ENCODE measurements around the gene CES3. TPM values are rescaled to one million over a fixed set of nuclear protein-coding genes. Genes with fewer than 3 reads are reported as not detected.
A peak's percentile ranks its signal among the peaks of the same experiment; 100 is the strongest.

CES3 gene
- total and polyA plus RNA-seq, 12 donors, result 0.22 to 1.7 (median 0.67) TPM; not detected in 1

DNA sequence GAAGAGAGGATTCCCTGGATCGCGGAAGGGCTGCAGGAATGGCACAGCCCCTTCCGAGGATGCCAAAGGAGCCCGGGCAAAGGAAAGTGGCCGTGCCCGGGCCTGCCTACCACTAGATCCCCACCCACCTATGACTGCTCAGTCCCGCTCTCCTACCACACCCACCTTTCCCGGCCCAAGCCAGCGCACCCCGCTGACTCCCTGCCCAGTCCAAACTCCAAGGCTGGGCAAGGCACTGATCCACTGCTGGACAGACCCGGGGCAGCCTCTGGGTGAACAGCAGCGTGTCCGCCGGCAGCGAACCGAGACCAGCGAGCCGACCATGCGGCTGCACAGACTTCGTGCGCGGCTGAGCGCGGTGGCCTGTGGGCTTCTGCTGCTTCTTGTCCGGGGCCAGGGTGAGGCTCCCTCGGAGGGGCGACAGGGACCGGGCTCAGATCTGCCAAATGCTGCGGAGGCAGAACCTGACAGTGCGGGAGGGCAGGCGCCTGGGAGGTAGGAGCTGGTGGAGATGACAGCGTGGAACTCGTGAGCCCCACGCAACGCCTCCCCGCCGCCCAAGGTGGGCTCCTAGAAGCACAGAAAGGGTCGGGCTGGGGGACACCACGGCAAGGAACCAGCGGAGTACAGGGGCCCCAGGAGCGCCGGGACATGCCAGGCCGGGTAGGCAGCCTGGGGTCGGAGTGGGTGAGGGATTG, 25.6 kb upstream of the CES3 start, which contains the start of gene CES2:
Gene CES2, plus strand, starts transcription at position 203 of the 698 bp plus-strand sequence. Its CDS starts 120 bp downstream, at position 323.
- WGBS, 4 donors, result 10 to 27% (median 21%) methylated on average over 6 to 44 of the region's 44 CpGs
- H3K27ac ChIP-seq, result peak within 1 kb of the TSS; percentile 54 to 97 (median 85)
- H3K4me3 ChIP-seq, result peak within 1 kb of the TSS; percentile 80 to 89 (median 82)
- no peaks in the 10 kb centered on the region for H3K27me3 ChIP-seq
- peaks cover 20 to 42% of the 10 kb centered on the region in 2 donors for H3K4me1 ChIP-seq (replicated peaks in 1 of 2)
- peaks cover 0 to 29% of the 10 kb centered on the region in 2 donors for H3K36me3 ChIP-seq (replicated peaks in 1 of 2)
- intact Hi-C loops (cut with DNase I), result no loop called here
- TF ChIP-seq POLR2A (IDR thresholded peaks at IDR 0.05) (peak in 1 of 2 donors; percentile 88), CTCF (IDR thresholded peaks at IDR 0.05) (no peak)
- H3K9me3 ChIP-seq (replicated peaks in 1 of 3), result no peaks in the 10 kb centered on the region
- DNase-seq, result peak; percentile 79 to 92 (median 90)

DNA sequence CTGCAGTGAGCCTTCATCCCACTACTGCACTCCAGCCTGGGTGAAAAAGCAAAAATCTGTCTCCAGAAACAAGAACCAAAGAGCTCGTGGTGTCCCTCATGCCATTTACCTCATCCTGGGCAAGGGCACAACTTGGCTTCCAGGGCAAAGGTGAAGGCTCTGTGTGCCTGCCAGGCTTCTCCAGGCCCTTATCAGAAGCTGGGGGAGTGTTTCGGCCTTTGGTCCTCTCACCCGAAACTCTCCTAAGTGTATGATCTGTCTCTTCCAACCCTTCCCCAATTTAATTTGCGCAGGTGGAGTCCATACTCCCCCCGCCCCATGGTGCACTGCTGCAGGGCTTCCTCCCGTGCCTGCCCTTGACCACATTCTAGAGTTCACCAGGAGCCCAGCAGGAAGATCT, 24.6 kb upstream of the CES3 start:
- Histone ChIP-seq H3K9me3 (replicated peaks in 1 of 3) (no peaks in the 10 kb centered on the region), H3K4me1 (replicated peaks in 1 of 2) (peaks cover 20 to 42% of the 10 kb centered on the region in 2 donors), H3K36me3 (replicated peaks in 1 of 2) (peaks cover 0 to 39% of the 10 kb centered on the region in 2 donors), H3K27ac (peak overlapping the region in 3 of 5 donors; percentile 85 to 97 (median 92)), H3K4me3 (peak overlapping the region in 1 of 4 donors; percentile 80), H3K27me3 (no peaks in the 10 kb centered on the region)
- WGBS, 4 donors, result 35 to 78% (median 54%) methylated on average over 6 of the region's 6 CpGs
- intact Hi-C loops (cut with DNase I), result no loop called here
- peak in 2 of 7 donors; percentile 29 to 37 for DNase-seq
- TF ChIP-seq POLR2A (IDR thresholded peaks at IDR 0.05) (no peak), CTCF (IDR thresholded peaks at IDR 0.05) (no peak)

DNA sequence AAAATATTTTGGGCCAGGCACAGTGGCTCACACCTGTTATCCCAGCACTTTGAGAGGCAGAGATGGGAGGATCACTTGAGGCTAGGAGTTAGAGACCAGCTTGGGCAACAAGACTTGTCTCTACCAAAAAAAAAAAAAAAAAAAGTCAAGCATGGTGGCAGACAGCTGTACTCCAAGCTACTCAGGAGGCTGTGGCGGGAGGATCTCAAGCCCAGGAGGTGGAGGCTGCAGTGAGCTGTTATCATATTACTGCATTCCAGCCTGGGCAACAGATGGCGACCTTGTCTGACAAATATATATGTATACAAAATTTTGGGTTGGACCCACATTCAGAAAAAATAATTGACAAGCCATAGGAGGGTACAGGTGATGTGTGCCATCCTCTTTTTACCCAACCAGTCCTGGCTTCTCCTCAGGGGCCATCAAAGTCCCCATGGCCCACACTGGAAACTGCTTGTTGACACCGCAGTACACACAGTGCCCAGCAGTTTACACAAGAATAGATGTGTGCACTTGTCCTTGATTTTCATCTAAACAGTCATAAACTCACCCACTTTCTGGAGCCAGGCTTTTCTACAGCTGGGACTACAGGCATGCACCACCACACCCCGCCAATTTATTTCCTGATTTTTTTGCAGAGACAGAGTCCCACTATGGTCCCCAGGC, 24.0 kb upstream of the CES3 start:
- H3K27me3 ChIP-seq, result no peaks in the 10 kb centered on the region
- no peak overlapping the region for H3K4me3 ChIP-seq
- H3K4me1 ChIP-seq (replicated peaks in 1 of 2), result peaks cover 20 to 42% of the 10 kb centered on the region in 2 donors
- peak overlapping the region in 2 of 5 donors; percentile 85 to 92 for H3K27ac ChIP-seq
- intact Hi-C loops (cut with DNase I), result no loop called here
- H3K36me3 ChIP-seq (replicated peaks in 1 of 2), result peaks cover 0 to 45% of the 10 kb centered on the region in 2 donors
- no peak for DNase-seq
- TF ChIP-seq POLR2A (IDR thresholded peaks at IDR 0.05) (no peak), CTCF (IDR thresholded peaks at IDR 0.05) (no peak)
- H3K9me3 ChIP-seq (replicated peaks in 1 of 3), result no peaks in the 10 kb centered on the region
- 77 to 91% (median 88%) methylated on average over 4 of the region's 4 CpGs for WGBS, 4 donors

DNA sequence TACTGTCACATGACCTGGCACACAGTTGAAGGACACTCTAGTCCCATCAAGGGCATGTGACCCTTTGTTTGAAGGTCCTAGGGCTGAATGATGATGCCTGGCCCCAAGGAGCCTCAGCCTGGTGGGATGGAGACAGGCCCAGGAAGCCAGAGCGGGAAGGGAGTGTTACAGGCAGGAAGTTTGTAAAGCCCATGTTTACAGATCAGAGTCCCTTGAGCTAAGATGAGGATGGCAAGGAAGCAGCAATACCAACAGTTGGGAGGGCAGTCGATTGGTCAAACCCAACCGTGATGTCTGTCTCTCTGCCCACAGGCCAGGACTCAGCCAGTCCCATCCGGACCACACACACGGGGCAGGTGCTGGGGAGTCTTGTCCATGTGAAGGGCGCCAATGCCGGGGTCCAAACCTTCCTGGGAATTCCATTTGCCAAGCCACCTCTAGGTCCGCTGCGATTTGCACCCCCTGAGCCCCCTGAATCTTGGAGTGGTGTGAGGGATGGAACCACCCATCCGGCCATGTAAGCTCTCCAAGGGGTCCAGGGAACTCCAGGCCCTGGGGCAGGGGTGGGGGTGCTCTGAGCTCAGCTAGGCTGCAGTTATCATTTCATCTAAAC, 23.2 kb upstream of the CES3 start:
- peaks cover 0 to 53% of the 10 kb centered on the region in 2 donors for H3K36me3 ChIP-seq (replicated peaks in 1 of 2)
- H3K9me3 ChIP-seq (replicated peaks in 1 of 3), result no peaks in the 10 kb centered on the region
- intact Hi-C loops (cut with DNase I), result no loop called here
- peaks cover 20 to 37% of the 10 kb centered on the region in 2 donors for H3K4me1 ChIP-seq (replicated peaks in 1 of 2)
- no peaks in the 10 kb centered on the region for H3K27me3 ChIP-seq
- 91 to 96% (median 92%) methylated on average over 5 to 10 of the region's 10 CpGs for WGBS, 4 donors
- TF ChIP-seq CTCF (IDR thresholded peaks at IDR 0.05) (no peak), POLR2A (IDR thresholded peaks at IDR 0.05) (no peak)
- DNase-seq, result no peak
- H3K27ac ChIP-seq, result no peak overlapping the region
- no peak overlapping the region for H3K4me3 ChIP-seq
